ENCODE data around the gene ETDC.

- TF ChIP-seq POLR2A (IDR thresholded peaks at IDR 0.05) (no peak), EP300 (IDR thresholded peaks at IDR 0.05) (no peak)
Observed at GRCh38 chrX:135309430-135309923, at the start of gene ETDC.
